Ovary (tissue), 9 donors: ENCODE data around the gene SLC13A2. TPM values are rescaled to one million over a fixed set of nuclear protein-coding genes. Genes with fewer than 3 reads are reported as not detected.

Experiments used
- DNase-seq, 5 donors: peaks; one replicate each; pipeline ENCODE4 v3.0.0-alpha.2; 2019 to 2020
- H3K27ac ChIP-seq, 2 donors: fragments of 200-600 bp; one replicate each; pipeline versions ENCODE4 v1.5.1 to v1.8.0; 2019 to 2022
- H3K27me3 ChIP-seq: fragments of 200-600 bp; one replicate; pipeline ENCODE4 v1.8.0; 2022
- H3K36me3 ChIP-seq: fragments of 200-600 bp; sonication (generic); one replicate; pipeline ENCODE4 v1.5.1; 2019
- H3K4me1 ChIP-seq: one replicate; pipeline ENCODE4 v1.8.1; 2013; ENCODE audit warnings: mild to moderate bottlenecking, moderate library complexity; ENCODE audit not compliant: insufficient read depth
- H3K4me3 ChIP-seq: fragments of 200-600 bp; sonication (generic); one replicate; pipeline ENCODE4 v1.5.1; 2017
- H3K9me3 ChIP-seq, 2 donors: fragments of 200-600 bp in 1 of 2; sonication (generic) in 1 of 2; one replicate each; pipeline versions ENCODE4 v1.5.1 to v1.8.1; 2013 to 2019; ENCODE audit warnings: mild to moderate bottlenecking in 1 of 2, moderate library complexity in 1 of 2
- EP300 ChIP-seq: sonication (generic); formaldehyde crosslinking; IDR thresholded peaks from one replicate; pipeline ENCODE4 v1.6.1; 2017; ENCODE audit warnings: antibody characterized with exemption
- POLR2A ChIP-seq: fragments of 450-650 bp; IDR thresholded peaks from one replicate; pipeline ENCODE4 v1.6.1; 2017; ENCODE audit warnings: antibody characterized with exemption, mild to moderate bottlenecking, moderate library complexity
- WGBS, 3 donors: extraction: QIAGEN DNeasy Blood & Tissue Kit in 1 of 3; methylation state at CpG; one replicate each; pipeline versions ENCODE4 v1.1.5 to v1.1.7; 2013 to 2017; 5-methylcytosine and 5-hydroxymethylcytosine counted together
- intact Hi-C, 4 donors: fragments of 100-400 bp; cut with DNase I; formaldehyde crosslinking; loops; one replicate each; pipeline versions ENCODE4 v1.11.0 to v1.15.1; 2022 to 2023
- polyA plus RNA-seq, 2 donors: library from polyadenylated mRNA; stranded (reverse); fragments of 200-250 nt in 1 of 2; fragments of 350-450 nt in 1 of 2; fragmentation: Illumina TruSeq in 1 of 2; extraction: RNeasy Lipid Tissue Mini Kit (QIAGEN cat#74804) in 1 of 2; gene quantifications; one replicate each; pipeline ENCODE4 v1.2.3, GENCODE V29; 2013 to 2014
- total RNA-seq, 7 donors: library from RNA; depleted of rRNA in 2 of 7; stranded (reverse); fragments of >200 nt in 2 of 7; fragmentation: NEBNext Ultra II Directional in 3 of 7; extraction: Animal tissue kit (Norgen Biotek cat#: 25700) in 3 of 7; gene quantifications; one replicate each; pipeline versions ENCODE4 v1.1.0 to v1.2.4, GENCODE V29; 2016 to 2023
- TF ChIP-seq, protein P1 (sequence below), 3 donors: fragments of 450-650 bp in 2 of 3; fragments of 200-600 bp in 1 of 3; IDR thresholded peaks; one replicate each; pipeline versions ENCODE4 v1.5.1 to v1.8.0; 2016 to 2022; ENCODE audit warnings: antibody characterized with exemption in 3 of 3, mild to moderate bottlenecking in 1 of 3
- donor health status: DM: no; HTN: no; CAD: no; lungs with moderate emphysema.
- donor health status: DM: no; HTN: no; CAD: no.
- donor health status: Bipolar disorder and iron deficiency.
- donor health status: DM: yes; HTN: yes; CAD: no.
- donor health status: DM: no; HTN: no; CAD: no.
- donor health status: DM: yes; HTN: yes; CAD: no.

The SLC13A2 gene
- total and polyA plus RNA-seq, 9 donors = 0.95 TPM; not detected in 8

DNA sequence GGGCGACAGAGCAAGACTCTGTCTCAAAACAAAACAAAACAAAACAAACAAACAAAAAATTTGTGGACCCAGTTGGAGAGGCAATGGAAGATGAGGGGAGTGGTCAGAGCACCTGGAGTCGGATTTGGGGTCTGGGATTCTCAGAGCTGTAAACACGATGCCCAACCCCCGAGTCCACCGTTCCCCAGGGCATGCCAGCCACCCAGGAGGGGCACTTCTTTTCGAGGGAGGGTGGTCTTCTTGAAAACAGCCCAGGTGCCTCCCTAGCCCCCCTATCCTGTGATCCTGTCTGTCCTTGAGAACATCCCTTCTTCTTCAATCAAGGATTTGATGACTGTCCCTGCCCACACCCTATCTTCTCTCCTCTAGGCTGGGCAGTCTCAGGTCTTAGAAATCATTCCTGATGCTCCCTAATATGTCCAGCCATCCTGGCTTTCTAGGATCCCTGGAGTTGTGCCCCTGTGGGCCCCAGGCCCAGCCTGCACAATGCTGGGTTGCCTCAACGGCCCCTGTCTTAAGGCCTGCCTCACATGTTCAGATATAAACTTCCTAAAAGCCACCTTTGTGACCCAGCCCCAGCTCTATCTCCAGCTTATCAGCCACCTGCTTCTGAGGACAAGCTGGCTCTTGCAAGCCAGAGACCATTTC, 3.1 kb upstream of the SLC13A2 start:
- intact Hi-C loops = no loop called here
- Histone ChIP-seq H3K4me1 (no peaks in the 10 kb centered on the region), H3K27me3 (no peaks in the 10 kb centered on the region), H3K27ac (no peak overlapping the region), H3K9me3 (no peaks in the 10 kb centered on the region), H3K36me3 (no peaks in the 10 kb centered on the region), H3K4me3 (no peak overlapping the region)
- no peak for DNase-seq
- TF ChIP-seq, protein P1, sequence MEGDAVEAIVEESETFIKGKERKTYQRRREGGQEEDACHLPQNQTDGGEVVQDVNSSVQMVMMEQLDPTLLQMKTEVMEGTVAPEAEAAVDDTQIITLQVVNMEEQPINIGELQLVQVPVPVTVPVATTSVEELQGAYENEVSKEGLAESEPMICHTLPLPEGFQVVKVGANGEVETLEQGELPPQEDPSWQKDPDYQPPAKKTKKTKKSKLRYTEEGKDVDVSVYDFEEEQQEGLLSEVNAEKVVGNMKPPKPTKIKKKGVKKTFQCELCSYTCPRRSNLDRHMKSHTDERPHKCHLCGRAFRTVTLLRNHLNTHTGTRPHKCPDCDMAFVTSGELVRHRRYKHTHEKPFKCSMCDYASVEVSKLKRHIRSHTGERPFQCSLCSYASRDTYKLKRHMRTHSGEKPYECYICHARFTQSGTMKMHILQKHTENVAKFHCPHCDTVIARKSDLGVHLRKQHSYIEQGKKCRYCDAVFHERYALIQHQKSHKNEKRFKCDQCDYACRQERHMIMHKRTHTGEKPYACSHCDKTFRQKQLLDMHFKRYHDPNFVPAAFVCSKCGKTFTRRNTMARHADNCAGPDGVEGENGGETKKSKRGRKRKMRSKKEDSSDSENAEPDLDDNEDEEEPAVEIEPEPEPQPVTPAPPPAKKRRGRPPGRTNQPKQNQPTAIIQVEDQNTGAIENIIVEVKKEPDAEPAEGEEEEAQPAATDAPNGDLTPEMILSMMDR (IDR thresholded peaks at IDR 0.05) = no peak
- TF ChIP-seq EP300 = no peak
- TF ChIP-seq POLR2A = no peak
- WGBS, 3 donors = 75 to 79% (median 77%) methylated on average over 7 of the region's 7 CpGs

DNA sequence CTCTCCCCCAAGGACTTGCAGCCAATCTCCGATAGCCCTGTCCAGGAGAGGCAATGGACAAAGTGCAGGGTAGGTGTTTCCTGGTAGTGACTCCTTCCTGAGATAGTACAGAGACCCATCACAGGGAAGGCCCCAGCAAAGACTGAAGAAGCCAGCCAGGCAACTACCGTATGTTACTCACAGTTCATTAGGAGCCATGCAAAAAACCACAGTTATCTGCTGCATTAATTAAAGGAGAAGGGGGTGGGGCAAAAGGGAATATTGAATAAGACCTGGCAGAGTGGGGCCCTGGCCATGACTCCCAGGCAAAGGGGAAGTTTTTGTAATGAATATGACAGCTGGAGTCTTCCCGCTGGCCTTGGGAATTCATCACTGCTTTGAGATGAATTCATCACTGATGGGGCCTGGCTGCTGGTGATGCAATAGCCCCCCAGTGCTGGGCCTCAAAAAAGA, 2.5 kb upstream of the SLC13A2 start:
- TF ChIP-seq EP300 = no peak
- no peak for TF ChIP-seq POLR2A
- TF ChIP-seq, protein P1 (IDR thresholded peaks at IDR 0.05) = no peak
- Histone ChIP-seq H3K36me3 (no peaks in the 10 kb centered on the region), H3K27ac (no peak overlapping the region), H3K4me3 (no peak overlapping the region), H3K9me3 (no peaks in the 10 kb centered on the region), H3K27me3 (no peaks in the 10 kb centered on the region), H3K4me1 (no peaks in the 10 kb centered on the region)
- intact Hi-C loops = no loop called here
- no peak for DNase-seq
- 49 to 56% (median 54%) methylated on average over 3 of the region's 3 CpGs for WGBS, 3 donors

DNA sequence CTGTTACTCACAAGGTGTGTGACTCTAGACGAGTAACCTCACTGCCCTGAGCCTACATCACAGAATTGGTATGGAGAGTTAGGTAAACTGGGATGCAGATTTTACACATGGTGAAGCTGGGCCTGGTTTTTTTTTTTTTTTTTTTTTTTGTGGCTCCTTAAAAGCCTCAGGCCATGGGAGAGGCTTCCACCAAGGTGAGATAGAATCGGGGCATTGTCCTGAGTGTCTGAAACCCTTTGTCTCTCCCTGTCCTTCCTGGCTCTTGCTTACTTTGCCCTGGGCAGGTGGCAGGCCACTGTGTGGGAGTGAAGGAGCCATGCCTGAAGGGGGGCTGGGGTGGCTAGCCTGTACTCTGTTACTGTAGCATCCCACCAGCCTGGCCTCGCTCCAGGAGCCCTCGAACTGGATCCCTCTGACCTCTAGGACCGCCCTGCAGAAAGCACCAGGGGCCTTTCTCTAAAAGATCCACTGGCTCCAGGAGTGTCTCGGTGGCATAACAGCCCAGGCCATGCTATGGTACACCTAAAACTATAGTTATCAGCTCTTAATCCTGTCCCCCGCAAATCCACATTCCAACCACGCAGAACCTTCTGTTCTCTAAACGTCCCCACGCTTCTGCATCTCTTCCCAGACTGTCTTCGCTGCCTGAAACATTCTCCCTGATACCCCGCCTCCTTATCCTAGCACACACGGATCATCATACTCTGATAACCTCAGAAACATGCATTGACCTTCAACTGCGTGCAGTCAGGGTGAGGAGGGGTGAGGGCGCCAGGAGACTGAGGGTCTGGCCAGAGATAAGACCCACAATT, 1.7 kb upstream of the SLC13A2 start:
- intact Hi-C loops = no loop called here
- no peak for DNase-seq
- Histone ChIP-seq H3K4me3 (no peak overlapping the region), H3K27me3 (no peaks in the 10 kb centered on the region), H3K4me1 (no peaks in the 10 kb centered on the region), H3K36me3 (no peaks in the 10 kb centered on the region), H3K9me3 (no peaks in the 10 kb centered on the region), H3K27ac (no peak overlapping the region)
- 53 to 59% (median 55%) methylated on average over 15 of the region's 15 CpGs for WGBS, 3 donors
- no peak for TF ChIP-seq POLR2A
- no peak for TF ChIP-seq EP300
- TF ChIP-seq, protein P1 (IDR thresholded peaks at IDR 0.05) = no peak

DNA sequence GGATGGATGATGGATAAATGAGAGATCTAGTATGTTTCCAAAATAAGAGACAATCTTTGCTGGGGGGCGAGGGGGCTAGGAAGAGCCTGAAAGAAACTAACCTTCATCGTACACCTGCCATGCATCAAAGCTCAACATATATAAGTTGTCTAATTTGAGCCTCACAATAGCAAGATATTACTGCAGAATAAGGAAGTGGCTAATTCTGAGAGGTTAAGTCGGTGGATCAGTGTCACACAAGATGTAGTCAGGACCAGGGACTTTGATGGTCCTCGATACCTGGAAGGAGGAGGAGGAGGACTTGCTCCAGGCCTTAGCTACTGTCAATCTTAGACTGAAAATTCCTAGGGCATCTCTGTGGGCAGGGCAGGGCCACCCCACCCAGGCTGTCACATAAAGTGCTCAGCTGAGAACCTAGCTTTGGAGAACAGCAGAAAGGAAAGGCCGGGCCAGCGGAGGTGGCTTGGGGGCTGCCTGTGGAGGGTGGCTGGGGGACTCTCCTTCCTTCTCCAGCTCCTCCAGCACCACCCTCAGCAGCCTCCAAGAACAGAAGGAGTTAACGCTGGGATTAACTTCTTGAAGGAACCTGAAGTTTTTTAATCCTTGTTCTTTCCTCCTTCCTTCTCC, 460 bp upstream of the SLC13A2 start:
- Histone ChIP-seq H3K27me3 (no peaks in the 10 kb centered on the region), H3K36me3 (no peaks in the 10 kb centered on the region), H3K9me3 (no peaks in the 10 kb centered on the region), H3K4me3 (no peak overlapping the region), H3K27ac (no peak overlapping the region), H3K4me1 (no peaks in the 10 kb centered on the region)
- no peak for DNase-seq
- 90 to 97% (median 94%) methylated on average over 7 of the region's 7 CpGs for WGBS, 3 donors
- no peak for TF ChIP-seq POLR2A
- TF ChIP-seq, protein P1 (IDR thresholded peaks at IDR 0.05) = no peak
- TF ChIP-seq EP300 = no peak
- intact Hi-C loops = no loop called here
